ENCODE measurements around the gene MAFG. TPM values are rescaled to one million over a fixed set of nuclear protein-coding genes. Genes with fewer than 3 reads are reported as not detected.

Gene MAFG
- total RNA-seq, 1 experiment from 2014 or later, result 22.9 TPM

DNA sequence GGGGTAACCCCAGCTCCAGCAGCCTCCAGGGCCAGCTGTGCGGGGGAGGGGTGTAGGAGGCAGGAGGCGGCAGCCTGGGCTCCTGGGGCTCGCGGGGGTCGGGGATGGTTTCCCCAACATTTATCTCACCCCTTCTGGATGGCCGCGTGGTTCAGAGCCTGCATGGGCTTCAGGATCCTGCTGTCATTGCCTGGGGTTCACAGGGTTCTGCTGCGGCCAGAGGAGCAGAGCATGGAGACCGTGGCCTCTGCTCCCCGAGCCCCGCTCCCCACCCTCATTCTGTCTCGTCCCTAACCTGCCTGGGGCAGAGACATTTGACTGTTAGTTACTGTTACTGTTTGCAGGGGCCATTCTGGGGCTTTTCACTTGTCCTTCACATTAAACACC, 14.6 kb upstream of the MAFG start:
- ChIA-PET CTCF (no interaction called here), POLR2A (ENCODE audit: unreplicated experiment) (interaction anchor here (0.6 kb wide), 1 partner anchor 19 kb away, joined by 4 read pairs; no protein-coding TSS in a partner anchor)
- Histone ChIP-seq H3K27ac (ENCODE audit: low read length) (no peak overlapping the region), H3K27me3 (ENCODE audit: low read length) (no peaks in the 10 kb centered on the region), H3K9me3 (ENCODE audit: low read length) (no peaks in the 10 kb centered on the region), H3F3A (ENCODE audit: low read length, unreplicated experiment) (no peaks in the 10 kb centered on the region), H3K36me3 (ENCODE audit: low read depth, low read length) (no peaks in the 10 kb centered on the region), H3K4me2 (ENCODE audit: low read length) (no peak overlapping the region), H2AFZ (ENCODE audit: low read length) (no peak overlapping the region), H3K4me3 (ENCODE audit: low read length) (no peak overlapping the region), H3K79me2 (ENCODE audit: low read length) (no peaks in the 10 kb centered on the region), H4K20me1 (ENCODE audit: low read length) (no peaks in the 10 kb centered on the region), H3K9ac (ENCODE audit: low read length) (no peak overlapping the region), H3K4me1 (ENCODE audit: insufficient read depth, low read length) (no peaks in the 10 kb centered on the region), H3K9me2 (replicated peaks; ENCODE audit: low read length) (no peaks in the 10 kb centered on the region)
- TF ChIP-seq EZH2 (IDR thresholded peaks at IDR 0.05; ENCODE audit: low read length, unreplicated experiment) (no peak), EZH2phosphoT487 (IDR thresholded peaks at IDR 0.05; ENCODE audit: borderline replicate concordance, low read length) (no peak), CTCF (conservative IDR thresholded peaks at IDR 0.05; ENCODE audit: low read depth, low read length) (no peak)
- DNase-seq, result no peak
- ATAC-seq, result no peak
- intact Hi-C loops (cut with micrococcal nuclease), result no loop called here
- BruUV-seq (replicated peaks), result no TSS peak

DNA sequence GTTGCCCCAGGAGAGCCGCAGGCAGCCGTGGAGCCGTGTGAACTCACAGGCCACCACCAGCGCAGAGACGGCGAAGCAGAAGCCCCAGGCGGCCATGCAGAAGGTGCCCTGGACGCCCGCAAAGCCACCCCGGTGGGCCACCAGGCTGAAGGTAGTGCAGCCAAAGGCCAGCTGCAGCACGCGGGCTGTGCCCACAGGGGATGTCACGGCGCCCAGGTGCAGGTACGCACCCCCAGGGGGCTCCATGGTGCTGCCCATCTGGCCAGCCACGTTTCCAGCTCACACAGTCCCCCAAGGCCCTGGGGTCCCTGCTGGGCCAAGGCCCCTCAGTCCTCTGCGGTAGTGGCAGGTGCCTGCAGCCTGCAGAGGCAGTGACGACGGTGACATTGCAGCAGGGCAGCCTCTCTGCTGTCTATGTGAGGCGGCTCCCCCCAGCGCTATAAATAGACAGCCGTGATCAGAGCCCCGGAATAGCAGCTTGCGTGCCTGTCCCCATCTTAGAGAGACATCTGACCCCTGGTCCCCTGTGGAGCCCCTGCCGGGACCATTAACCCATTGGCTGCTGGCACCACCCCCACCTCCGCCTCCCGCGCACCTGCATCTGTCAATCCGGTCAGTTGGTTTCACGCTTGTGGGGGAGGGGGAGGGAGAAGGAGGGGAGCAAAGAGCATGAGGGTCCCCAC, 14.1 kb upstream of the MAFG start:
- H3K4me2 ChIP-seq (ENCODE audit: low read length), result no peak overlapping the region
- CTCF ChIA-PET, result no interaction called here
- H3K4me1 ChIP-seq (ENCODE audit: insufficient read depth, low read length), result peaks cover 3% of the 10 kb centered on the region
- H2AFZ ChIP-seq (ENCODE audit: low read length), result no peak overlapping the region
- TF ChIP-seq EZH2 (IDR thresholded peaks at IDR 0.05; ENCODE audit: low read length, unreplicated experiment) (no peak), EZH2phosphoT487 (IDR thresholded peaks at IDR 0.05; ENCODE audit: borderline replicate concordance, low read length) (no peak), CTCF (conservative IDR thresholded peaks at IDR 0.05; ENCODE audit: low read depth, low read length) (no peak)
- POLR2A ChIA-PET (ENCODE audit: unreplicated experiment), result no interaction called here
- H3K4me3 ChIP-seq (ENCODE audit: low read length), result no peak overlapping the region
- intact Hi-C loops (cut with micrococcal nuclease), result no loop called here
- no peaks in the 10 kb centered on the region for H3K9me3 ChIP-seq (ENCODE audit: low read length)
- no peaks in the 10 kb centered on the region for H3K36me3 ChIP-seq (ENCODE audit: low read depth, low read length)
- peaks cover 3% of the 10 kb centered on the region for H3K79me2 ChIP-seq (ENCODE audit: low read length)
- H3F3A ChIP-seq (ENCODE audit: low read length, unreplicated experiment), result no peaks in the 10 kb centered on the region
- BruUV-seq (replicated peaks), result no TSS peak
- no peak overlapping the region for H3K9ac ChIP-seq (ENCODE audit: low read length)
- DNase-seq, result no peak
- ATAC-seq, result no peak
- H3K27me3 ChIP-seq (ENCODE audit: low read length), result no peaks in the 10 kb centered on the region
- H3K27ac ChIP-seq (ENCODE audit: low read length), result no peak overlapping the region
- H3K9me2 ChIP-seq (replicated peaks; ENCODE audit: low read length), result no peaks in the 10 kb centered on the region
- no peaks in the 10 kb centered on the region for H4K20me1 ChIP-seq (ENCODE audit: low read length)
